A673 (cell line): ENCODE data around the gene PPP1R14D.

Source experiments
- EZH2 ChIP-seq: fragments of 200-600 bp; sonication (generic); IDR thresholded peaks from 2 replicates; pipeline ENCODE4 v1.6.1; 2017; ENCODE audit warnings: borderline replicate concordance, low read depth, mild to moderate bottlenecking, mixed read lengths, antibody characterized with exemption, low read length; ENCODE audit not compliant: poor library complexity, severe bottlenecking
- TF ChIP-seq, protein P1 (sequence below): fragments of 300-800, 200-600 bp; sonication (generic); conservative IDR thresholded peaks from 2 replicates; pipeline ENCODE4 v1.5.1; 2017; ENCODE audit warnings: low read depth, mild to moderate bottlenecking, antibody characterized with exemption, low read length, moderate library complexity, mixed read lengths

DNA sequence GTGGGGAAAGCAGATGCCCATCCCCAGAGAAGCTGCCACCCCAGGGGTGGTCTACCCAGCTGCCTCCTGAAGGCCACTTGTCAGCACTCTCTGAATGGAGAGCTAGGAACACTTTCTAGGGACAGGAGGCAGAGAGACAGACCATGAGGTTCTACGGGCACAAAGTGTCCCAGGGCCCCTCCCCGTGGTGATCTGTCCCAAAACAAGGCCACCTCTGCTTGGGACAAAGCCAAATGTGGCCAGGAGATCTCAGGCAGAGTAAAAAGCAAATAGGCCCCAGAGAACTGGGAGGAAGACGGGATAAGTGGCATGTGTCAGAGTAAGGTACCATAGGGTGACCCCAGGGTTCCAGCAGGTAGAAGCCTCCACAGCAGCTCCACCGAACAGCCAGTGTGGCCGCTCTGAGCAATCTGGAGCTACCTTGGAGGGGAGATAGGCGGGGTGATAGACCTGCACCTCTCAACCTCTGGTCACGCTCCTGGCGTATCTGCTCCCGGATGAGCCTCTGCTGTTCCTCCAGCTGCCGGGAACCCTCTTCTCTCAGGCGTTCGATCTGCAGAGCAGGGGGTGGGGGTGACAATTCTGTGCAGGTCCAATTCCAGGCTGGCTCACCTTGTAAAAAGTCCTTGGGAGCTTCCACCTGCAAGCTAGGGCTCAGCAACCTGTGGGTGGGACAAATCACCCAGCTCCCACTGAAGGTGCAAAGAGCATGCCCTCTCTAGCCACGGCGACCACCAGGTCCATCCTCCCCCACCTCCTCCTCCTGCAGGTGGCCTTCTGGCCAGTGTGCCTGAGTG, 52.6 kb downstream of the PPP1R14D start:
- TF ChIP-seq, protein P1, sequence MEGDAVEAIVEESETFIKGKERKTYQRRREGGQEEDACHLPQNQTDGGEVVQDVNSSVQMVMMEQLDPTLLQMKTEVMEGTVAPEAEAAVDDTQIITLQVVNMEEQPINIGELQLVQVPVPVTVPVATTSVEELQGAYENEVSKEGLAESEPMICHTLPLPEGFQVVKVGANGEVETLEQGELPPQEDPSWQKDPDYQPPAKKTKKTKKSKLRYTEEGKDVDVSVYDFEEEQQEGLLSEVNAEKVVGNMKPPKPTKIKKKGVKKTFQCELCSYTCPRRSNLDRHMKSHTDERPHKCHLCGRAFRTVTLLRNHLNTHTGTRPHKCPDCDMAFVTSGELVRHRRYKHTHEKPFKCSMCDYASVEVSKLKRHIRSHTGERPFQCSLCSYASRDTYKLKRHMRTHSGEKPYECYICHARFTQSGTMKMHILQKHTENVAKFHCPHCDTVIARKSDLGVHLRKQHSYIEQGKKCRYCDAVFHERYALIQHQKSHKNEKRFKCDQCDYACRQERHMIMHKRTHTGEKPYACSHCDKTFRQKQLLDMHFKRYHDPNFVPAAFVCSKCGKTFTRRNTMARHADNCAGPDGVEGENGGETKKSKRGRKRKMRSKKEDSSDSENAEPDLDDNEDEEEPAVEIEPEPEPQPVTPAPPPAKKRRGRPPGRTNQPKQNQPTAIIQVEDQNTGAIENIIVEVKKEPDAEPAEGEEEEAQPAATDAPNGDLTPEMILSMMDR = no peak
- no peak for TF ChIP-seq EZH2
